GM18868 (cell line): ENCODE results near the gene BUD31.
"Not testable (repeated sequence)": the region's sequence is repeated elsewhere in the genome, so short reads cannot be mapped to it uniquely, and the experiment has no call there.

Experiments used
- ATAC-seq: cut with Tn5 transposase; IDR thresholded peaks from one replicate; pipeline ENCODE4 v1.9.1; 2021; ENCODE audit warnings: mild to moderate bottlenecking, moderate library complexity; ENCODE audit not compliant: unreplicated experiment

Gene BUD31

DNA sequence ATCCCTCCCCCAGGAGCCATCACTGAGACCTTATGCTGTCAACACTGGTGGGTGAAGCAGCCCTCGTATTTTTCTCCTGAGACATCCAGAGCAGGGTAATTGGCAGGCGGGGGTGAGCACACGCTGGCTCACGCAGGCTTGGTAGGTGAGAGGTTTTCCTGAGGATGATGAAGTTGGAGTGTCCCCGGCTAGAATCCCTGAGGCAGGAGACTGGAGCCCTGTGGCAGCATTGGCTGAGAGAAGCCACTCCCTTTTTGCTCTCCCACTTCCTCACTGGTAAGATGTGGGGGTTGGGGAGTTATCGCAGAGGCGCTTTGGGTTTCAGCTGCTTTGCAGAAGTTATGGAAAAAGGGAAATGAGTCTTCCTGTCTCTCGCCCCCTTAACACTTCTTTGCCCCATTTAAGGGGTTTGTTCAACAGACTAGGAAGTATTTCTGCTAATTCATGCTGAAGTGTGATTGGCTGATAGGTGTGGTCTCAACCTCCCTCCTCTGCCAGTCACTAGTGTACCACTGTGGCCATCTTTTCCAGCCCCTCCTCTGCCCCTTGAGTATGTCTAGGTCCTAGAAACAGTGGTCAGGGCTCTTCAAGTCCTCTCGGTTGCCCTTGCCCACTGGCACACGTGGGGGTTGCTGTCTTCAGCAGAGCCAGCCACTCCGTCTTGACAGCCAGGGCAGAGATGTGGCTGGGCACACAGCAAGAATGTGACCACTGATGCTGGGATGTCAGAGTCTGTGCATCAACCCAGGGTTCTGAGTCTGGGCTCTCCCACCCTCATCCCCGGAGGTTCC, 28.5 kb upstream of the BUD31 start:
- ATAC-seq: peak; percentile 36

DNA sequence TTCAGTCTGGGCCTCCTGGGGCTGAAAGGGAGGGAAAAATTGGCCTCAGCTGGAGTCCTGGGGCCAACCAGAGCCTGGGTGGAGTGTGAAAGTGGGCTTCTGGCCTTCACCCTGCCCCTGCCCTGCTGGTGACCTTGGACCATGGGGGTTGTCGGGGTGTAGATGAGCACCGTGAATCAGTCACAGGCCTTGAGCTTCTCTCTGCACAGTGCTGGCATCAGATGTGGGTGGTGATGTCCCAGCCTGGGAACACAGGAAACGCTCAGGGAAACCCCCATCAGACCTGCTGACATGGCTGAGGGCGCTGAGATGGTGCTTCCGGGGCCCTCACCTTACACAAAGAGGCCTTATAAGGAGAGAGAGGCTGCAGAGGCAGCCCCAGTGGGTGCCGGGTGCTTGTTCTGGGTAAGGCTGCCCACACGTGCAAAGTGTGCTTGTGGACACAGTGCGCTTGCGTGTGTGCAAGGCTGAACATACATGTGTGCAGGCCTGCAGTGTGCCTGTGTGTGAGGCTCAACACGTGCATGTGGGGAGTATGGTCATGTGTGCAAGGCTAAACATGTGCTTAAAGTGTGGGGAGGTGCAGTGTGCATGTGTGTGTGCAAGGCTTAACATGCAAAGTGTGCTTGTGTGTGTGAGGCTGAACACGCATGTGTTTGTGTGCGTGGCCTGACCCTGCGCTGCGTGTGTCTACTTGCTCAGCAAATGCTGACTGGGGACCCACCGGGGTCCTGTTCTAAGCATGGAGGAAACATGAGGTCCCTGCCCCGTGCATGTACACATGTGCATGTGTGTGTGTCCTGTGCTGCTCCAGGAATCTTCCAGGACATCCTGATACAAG, 27.7 kb upstream of the BUD31 start:
- ATAC-seq: peak; percentile 86

DNA sequence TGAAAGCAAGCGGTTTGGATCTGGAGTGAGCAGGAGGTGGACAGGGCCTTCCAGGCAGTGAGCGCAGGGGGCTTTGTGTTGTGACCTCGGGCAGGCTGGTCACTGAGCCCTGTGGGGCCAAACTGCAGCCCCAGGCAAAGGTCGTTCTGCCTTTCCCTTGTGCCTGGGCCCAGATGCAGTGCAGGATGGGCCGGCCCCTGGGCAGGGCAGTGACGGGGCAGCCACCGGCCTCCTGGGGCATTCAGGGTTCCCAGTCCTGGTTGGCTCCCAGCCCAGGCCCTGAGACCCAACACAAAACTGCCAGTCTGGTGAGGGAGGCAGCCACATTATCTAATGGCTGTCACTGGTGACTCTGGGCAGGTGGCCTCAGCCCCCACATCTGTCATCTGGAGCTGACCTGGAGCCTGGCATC, 27.1 kb upstream of the BUD31 start:
- ATAC-seq: no peak

DNA sequence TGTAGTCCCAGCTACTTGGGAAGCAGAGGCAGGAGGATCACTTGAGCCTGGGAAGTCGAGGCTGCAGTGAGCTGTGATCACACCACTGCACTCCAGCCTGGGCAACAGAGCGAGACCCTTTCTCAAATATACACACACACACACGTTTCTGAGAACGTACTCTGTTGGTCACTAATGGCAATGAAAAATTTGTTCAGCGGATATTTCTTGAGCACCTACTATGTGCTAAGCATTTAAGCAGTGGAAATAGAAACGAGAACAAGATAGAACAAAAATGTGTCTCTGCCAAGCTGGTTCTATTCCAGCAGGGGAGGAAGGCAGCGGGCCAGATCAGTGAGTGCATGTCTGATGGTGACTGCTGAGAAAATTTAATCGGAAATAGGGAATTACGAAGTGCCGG, 25.6 kb upstream of the BUD31 start:
- no peak for ATAC-seq

DNA sequence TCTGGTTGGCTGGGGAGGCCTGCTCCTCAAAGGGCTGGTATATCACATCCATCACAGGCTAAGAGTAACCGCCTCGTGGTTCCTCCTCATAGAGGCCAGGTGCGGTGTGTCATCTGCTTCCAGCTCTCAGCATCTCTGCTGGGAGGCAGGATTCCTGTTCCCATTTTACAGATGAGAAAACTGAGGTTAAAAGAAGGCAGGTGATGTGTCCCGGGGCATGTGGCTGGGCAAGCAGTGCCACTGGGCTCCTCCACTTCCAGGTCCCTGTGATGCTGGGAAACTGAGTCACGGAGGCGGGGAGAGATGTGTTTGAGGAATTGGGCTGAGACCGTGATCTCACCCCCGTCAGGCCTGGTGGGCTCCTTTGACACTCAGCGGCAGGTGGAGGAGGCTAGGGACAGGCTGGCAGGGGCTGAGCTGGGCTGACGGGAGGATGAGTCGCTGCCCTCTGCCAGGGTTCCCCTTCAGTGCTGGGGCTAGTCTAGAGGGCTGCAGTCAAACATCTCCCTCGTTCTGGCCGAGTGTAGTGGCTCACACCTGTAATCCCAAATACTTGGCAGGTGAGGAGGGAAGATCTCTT, 24.9 kb upstream of the BUD31 start:
- no peak for ATAC-seq

DNA sequence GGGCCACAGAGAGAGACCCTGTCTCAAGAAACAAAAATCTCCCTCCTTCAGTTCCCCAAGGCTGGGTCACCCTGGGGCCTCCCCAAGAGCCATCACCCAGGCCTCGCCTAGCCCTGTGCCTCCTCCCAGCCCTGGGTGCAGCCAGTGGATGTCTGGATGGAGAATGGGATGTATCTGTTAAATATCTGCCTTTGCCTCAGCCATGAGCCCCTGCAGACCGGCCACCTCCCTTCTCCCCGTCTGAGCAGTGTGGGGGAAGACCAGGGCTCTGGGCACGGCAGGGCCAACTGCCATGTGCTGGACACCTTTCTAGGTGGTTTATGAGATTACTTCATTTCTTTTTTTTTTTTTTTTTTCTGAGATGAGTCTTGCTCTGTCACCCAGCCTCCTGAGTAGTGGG, 24.2 kb upstream of the BUD31 start:
- ATAC-seq: no peak

DNA sequence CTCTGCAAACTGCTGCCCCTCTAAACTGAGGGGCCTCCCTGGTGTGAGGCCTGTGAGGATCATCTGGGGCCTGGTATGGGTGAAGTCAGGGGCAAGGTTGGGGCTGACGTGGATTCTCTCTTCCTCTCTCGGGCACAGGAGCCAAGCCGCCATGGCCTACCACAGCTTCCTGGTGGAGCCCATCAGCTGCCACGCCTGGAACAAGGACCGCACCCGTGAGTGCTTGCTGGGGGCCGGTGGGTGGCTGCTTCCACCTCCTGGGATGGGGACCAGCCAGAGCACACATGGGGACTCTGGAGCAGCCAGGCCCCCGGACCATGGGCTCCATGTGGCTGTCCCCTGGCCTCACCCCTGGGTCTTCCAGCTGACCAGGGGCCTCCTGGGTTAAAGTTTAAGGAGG, 23.2 kb upstream of the BUD31 start:
- ATAC-seq: no peak

DNA sequence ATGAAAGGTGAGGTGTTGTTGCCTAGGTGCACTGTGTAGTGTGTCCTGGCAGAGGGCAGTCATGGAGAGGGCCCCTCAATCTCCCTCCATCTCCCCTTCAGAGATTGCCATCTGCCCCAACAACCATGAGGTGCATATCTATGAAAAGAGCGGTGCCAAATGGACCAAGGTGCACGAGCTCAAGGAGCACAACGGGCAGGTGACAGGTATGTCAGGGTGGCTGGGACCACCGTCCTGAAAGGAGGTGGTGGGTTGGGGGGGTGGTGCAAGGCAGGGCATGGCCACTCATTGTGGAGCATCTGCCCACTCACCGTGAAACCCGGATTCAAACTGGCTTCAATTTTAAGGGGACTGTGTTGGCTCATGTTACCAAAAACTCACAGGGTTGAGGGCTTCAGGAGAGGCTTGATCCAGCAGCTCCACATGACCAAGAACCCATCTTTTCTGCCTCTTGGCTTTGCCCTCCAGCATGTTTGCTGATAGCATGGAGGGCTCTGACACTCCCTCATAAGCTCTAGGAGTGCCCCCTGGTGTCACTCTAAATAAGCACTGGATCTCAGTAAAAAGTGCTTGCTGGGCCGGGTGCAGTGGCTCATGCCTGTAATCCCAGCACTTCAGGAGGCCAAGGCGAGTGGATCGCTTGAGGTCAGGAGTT, 22.1 kb upstream of the BUD31 start:
- no peak for ATAC-seq

DNA sequence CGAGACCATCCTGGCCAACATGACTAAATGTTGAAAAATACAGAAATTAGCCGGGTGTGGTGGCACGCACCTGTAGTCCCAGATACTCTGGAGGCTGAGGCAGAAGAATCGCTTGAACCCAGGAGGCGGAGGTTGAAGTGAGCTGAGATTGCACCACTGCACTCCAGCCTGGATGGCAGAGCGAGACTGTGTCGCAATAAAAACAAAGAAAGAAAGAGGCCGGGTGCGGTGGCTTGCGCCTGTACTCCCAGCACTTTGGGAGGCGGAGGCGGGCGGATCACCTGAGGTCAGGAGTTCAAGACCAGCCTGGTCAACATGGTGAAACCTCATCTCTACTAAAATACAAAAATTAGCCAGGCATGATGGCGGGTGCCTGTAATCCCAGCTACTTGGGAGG, 21.5 kb upstream of the BUD31 start:
- ATAC-seq: not testable (repeated sequence)

DNA sequence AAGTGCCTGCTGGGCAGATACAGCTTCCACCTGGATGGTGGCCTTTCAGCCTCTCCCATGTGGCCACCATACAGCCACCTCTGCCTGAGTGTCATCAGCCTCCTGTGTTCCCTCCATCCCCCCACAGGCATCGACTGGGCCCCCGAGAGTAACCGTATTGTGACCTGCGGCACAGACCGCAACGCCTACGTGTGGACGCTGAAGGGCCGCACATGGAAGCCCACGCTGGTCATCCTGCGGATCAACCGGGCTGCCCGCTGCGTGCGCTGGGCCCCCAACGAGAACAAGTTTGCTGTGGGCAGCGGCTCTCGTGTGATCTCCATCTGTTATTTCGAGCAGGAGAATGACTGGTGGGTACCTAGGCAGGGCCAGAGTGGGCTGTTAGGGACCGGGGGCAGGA, 20.9 kb upstream of the BUD31 start:
- ATAC-seq: no peak

DNA sequence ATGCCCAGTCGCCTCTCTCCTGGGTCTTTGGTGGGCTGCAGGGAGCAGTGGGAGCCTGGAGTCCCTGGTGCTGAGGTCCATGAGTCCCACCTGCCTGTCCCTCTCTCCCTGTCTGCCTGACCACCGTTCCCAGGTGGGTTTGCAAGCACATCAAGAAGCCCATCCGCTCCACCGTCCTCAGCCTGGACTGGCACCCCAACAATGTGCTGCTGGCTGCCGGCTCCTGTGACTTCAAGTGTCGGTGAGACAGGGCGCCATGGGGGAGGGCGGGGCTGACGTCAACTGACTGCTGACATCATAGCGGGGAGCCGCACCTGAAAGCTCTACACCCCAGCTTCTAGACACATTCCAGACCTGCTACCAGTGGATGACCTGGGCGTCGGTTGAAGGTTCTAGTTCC, 19.0 kb upstream of the BUD31 start:
- ATAC-seq: no peak

DNA sequence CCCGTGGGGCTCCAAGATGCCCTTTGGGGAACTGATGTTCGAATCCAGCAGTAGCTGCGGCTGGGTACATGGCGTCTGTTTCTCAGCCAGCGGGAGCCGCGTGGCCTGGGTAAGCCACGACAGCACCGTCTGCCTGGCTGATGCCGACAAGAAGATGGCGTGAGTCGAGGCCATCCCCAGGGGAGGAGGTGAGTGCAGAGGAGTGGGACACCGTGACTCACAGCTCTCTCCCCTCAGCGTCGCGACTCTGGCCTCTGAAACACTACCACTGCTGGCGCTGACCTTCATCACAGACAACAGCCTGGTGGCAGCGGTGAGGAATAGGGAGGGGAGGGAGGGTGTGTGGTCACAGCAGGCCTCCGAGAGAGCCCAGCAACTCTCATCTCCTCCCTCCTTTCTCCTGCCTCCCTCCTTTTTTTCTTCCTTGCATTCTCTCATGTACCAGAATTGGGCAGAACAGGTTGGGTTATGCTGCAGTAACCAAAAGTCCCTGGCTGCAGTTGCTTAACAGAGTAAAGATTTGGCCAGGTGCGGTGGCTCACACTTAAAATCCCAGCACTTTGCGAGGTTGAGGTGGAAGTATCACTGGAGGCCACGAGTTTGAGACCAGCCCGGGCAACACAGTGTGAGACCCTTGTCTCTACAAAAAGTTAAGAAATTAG, 17.7 kb upstream of the BUD31 start:
- ATAC-seq: no peak

DNA sequence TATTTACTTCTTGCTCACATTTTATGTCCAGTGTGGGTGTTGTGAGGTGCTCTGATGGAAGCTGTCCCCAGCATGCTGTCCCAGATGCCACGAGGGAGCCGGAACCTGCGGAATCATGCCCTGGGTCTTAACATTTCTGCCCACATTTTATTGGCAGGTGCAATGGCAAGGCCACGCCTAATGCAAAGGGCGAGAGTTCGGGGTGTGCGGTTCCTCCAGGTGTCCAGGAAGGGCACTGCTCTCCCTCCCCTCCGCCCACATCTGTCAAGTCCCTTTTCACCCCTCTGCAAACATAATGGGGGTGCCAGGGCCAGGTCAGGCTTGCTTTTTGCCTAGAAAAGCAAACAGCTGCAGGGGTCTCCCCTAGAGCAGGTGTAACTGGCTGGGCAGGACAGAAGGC, 16.7 kb upstream of the BUD31 start:
- no peak for ATAC-seq

DNA sequence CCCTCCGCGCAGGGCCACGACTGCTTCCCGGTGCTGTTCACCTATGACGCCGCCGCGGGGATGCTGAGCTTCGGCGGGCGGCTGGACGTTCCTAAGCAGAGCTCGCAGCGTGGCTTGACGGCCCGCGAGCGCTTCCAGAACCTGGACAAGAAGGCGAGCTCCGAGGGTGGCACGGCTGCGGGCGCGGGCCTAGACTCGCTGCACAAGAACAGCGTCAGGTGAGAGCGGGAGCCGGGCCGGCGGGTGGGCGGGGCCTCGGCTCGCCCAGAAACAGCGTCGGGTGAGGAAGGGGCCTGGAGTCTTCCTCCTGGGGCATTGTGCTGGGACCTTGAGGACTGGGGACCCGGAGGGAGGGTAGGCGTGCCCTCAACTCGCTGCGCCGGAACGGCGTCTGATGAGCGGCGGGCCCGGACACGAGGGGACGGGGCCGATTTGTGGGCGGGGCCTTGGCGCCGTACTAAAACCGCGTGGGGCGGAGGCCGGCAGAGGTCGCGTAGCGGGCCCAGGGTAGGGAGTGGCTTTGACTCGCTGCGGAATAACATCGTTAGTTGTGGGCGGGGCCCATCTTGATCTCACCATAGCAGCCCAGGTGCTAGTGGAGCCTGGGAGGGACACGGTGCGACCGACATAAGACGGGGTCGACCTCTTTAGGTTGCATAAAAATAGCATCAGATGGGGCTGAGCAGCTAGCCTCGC, 16.0 kb upstream of the BUD31 start:
- ATAC-seq: no peak

DNA sequence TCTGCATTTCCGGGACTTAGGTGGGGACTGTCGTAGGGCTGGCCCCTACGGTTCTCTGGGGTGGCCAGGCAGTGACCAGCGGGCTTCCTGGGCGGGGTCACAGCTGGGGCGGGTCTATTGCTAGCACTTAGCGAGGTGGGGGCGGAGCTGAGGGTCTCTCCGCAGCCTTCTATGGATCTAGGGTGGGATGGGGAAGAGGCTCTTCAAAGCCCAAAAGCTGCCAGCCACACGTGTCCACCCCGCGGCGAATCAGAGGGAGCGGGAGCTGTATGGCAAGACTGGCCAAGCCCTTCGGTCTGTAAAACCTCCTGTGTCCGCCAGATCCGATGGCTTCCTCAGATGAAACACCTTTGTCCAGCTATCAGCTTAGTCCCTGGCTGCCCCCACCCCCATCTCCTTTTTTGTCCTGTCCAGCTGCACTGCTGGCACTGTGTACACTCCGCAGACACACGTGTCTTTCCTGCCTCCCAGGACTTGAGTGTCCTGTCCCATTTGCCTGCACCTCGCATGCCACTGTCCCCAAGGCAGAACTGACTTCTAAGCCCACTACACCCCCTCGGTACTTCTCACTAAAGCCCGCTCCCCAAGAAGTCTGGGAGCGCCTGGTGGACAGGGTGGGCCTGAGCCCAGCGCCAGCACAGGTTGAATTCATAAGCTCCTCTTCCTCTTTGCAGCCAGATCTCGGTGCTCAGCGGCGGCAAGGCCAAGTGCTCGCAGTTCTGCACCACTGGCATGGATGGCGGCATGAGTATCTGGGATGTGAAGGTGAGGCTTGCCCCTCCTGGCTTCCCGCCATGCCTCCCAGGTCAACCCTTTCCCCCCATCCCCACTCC, 15.2 kb upstream of the BUD31 start:
- ATAC-seq: no peak

DNA sequence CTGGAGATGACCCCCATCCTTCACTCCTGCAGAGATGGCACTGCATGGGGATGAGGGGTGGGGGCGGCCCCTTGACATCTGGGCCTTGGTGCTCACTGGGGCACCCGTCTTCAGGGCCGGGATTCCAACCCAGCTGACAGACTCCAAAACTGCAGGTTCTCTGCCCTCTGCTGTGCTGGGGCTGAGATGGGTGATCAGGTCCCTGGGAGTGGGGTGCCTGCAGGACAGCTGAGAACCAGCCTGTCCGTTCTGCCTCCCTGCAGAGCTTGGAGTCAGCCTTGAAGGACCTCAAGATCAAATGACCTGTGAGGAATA, 14.6 kb upstream of the BUD31 start:
- no peak for ATAC-seq

DNA sequence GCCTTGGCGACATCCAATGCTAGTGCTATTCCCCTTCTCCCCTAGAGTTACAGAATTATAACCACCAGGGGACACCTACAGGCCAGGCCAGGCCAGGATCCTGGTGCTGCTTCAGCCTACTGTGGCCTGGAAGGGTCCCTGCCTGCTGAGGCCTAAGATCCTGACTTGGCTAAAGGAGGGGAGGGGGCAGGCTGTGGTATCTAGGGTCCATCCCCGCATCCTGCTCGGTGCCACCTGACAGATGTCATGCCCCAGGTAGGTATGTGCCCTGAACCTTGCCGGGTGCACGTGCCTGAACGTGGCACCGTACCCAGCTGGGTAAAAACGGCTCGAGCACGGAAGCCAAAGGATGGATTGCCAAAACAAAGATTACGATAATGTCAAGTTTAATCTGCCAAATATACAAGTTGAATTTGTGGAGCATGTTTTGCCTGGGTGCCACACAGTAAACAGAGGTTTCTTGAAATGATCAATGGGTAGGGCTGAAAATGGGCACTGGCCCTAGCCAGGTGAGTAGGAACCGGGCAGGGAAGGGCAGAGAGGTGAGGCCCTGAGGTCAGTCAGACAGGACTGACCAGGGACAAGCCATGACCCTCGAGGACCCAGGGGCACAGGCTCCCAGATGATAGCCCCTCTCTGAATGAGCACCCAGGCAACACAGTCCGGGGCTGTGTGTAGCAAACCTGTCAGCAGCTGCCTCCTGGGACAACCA, 13.0 kb upstream of the BUD31 start:
- ATAC-seq: no peak

DNA sequence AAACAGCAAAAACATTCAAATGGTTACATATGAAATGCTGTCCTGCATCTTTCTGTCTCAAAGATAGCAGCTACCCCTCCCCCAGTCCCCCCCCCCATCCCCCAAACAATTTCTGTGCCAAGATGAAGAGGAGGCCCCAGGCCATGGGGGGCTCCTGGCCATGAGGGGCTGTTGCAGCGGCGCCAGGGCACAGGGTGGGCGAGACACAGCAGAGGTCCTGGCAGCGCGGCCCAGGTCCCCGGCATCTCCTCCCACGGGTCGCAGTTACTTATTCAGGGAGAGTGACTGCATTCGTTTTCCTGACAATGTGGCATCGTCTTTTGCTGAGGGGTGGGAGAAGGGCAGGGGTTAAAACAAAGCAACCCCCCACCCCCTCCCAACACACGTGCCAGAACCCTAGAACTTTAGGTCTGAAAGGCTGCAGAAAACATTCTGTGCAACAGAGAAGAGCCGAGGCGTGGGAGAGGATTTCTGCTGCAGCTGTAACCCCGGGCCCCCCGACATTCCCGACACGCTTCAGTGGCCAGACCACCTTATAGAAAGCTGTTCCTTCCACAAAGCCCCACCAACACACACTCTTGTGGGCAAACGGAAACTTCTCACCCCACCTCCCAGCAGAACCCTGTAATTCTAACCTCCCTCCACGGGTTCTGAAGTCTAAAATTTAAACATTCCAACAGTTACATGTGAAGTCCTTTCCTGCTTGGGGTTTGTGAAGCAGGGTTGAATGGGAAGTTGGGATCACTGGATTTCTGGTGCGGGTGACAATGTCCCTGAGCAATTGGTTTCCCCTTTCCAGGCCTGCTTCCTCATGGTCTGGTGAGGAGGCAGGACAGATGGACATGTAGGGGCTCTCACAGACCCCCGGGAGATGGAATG, 12.1 kb upstream of the BUD31 start:
- no peak for ATAC-seq
